Calu3 (cell line): Measurements from ENCODE around the gene RABGAP1L. TPM values are rescaled to one million over a fixed set of nuclear protein-coding genes. Genes with fewer than 3 reads are reported as not detected.

ENCODE experiments used
- BruUV-seq: library from RNA; stranded (reverse); fragments of 400-500 nt; replicated peaks from 2 replicates; lab custom pipeline; 2021; lab: Mats Ljungman, UMichigan
- CTCF ChIA-PET: fragments of 300-600 bp; sonication (Branson Sonifier 250); formaldehyde crosslinking; loops from one replicate; lab custom pipeline; 2022; ENCODE audit warnings: antibody characterized with exemption; lab: Charles Lee
- DNase-seq: peaks from one replicate; pipeline ENCODE4 v3.0.0; 2022
- H3K27ac Mint-ChIP-seq: one replicate; pipeline ENCODE4 v1.8.0; 2022; ENCODE audit warnings: mixed read lengths; ENCODE audit not compliant: unreplicated experiment
- H3K27me3 Mint-ChIP-seq: one replicate; pipeline ENCODE4 v1.8.0; 2022; ENCODE audit warnings: mixed read lengths; ENCODE audit not compliant: unreplicated experiment
- H3K36me3 Mint-ChIP-seq: one replicate; pipeline ENCODE4 v1.8.0; 2022; ENCODE audit warnings: mild to moderate bottlenecking, moderate library complexity, mixed read lengths; ENCODE audit not compliant: insufficient read depth, unreplicated experiment
- H3K4me1 Mint-ChIP-seq: one replicate; pipeline ENCODE4 v1.8.0; 2022; ENCODE audit warnings: mild to moderate bottlenecking, low read depth, mixed read lengths; ENCODE audit not compliant: unreplicated experiment
- H3K4me3 Mint-ChIP-seq: one replicate; pipeline ENCODE4 v1.8.0; 2022; ENCODE audit warnings: mild to moderate bottlenecking, low read depth, moderate library complexity, mixed read lengths; ENCODE audit not compliant: unreplicated experiment
- H3K9me3 Mint-ChIP-seq: one replicate; pipeline ENCODE4 v1.8.0; 2022; ENCODE audit warnings: low read depth, mixed read lengths; ENCODE audit not compliant: unreplicated experiment
- CTCF ChIP-seq: fragments of 200-600 bp; IDR thresholded peaks from one replicate; pipeline ENCODE4 v1.8.0; 2022; ENCODE audit warnings: antibody characterized with exemption; ENCODE audit not compliant: unreplicated experiment
- intact Hi-C: fragments of 100-400 bp; cut with micrococcal nuclease; formaldehyde crosslinking; loops from one replicate; pipeline ENCODE4 v1.10.0; 2022; ENCODE audit not compliant: unreplicated experiment
- total RNA-seq: library from RNA; stranded (reverse); gene quantifications from 2 replicates; pipeline ENCODE4 v1.2.3, GENCODE V29; 2022

The RABGAP1L gene
- total RNA-seq, 1 experiment from 2014 or later: 135 TPM

GRCh38 chr1:174415506-174415905 is 256.2 kb downstream of the RABGAP1L start:
- CTCF ChIA-PET: interaction anchor here (0.6 kb wide), 1 partner anchor 389 kb away, joined by 3 read pairs; no protein-coding TSS in a partner anchor
- no peaks in the 10 kb centered on the region for H3K36me3 Mint-ChIP-seq
- no peak for DNase-seq
- no peaks in the 10 kb centered on the region for H3K9me3 Mint-ChIP-seq
- H3K27ac Mint-ChIP-seq: no peak overlapping the region
- H3K4me1 Mint-ChIP-seq: no peaks in the 10 kb centered on the region
- no TSS peak for BruUV-seq
- H3K4me3 Mint-ChIP-seq: no peak overlapping the region
- H3K27me3 Mint-ChIP-seq: no peaks in the 10 kb centered on the region
- TF ChIP-seq CTCF: no peak
- intact Hi-C loops: no loop called here

- H3K36me3 Mint-ChIP-seq: no peaks in the 10 kb centered on the region
- no peaks in the 10 kb centered on the region for H3K27me3 Mint-ChIP-seq
- no peak for DNase-seq
- no peaks in the 10 kb centered on the region for H3K4me1 Mint-ChIP-seq
- no peak overlapping the region for H3K4me3 Mint-ChIP-seq
- intact Hi-C loops: no loop called here
- no peak overlapping the region for H3K27ac Mint-ChIP-seq
- BruUV-seq: no TSS peak
- no peaks in the 10 kb centered on the region for H3K9me3 Mint-ChIP-seq
- no peak for TF ChIP-seq CTCF
- CTCF ChIA-PET: no interaction called here
These were observed 258.6 kb downstream of the RABGAP1L start for GRCh38 chr1:174417921-174418320.

GRCh38 chr1:174425121-174425520 is 265.8 kb downstream of the RABGAP1L start:
- no peaks in the 10 kb centered on the region for H3K27me3 Mint-ChIP-seq
- no peak overlapping the region for H3K4me3 Mint-ChIP-seq
- no peak for TF ChIP-seq CTCF
- BruUV-seq: no TSS peak
- intact Hi-C loops: no loop called here
- H3K36me3 Mint-ChIP-seq: no peaks in the 10 kb centered on the region
- H3K4me1 Mint-ChIP-seq: no peaks in the 10 kb centered on the region
- CTCF ChIA-PET: no interaction called here
- DNase-seq: no peak
- no peaks in the 10 kb centered on the region for H3K9me3 Mint-ChIP-seq
- H3K27ac Mint-ChIP-seq: no peak overlapping the region

- CTCF ChIA-PET: no interaction called here
- Mint-ChIP-seq H3K36me3 (no peaks in the 10 kb centered on the region), H3K9me3 (no peaks in the 10 kb centered on the region), H3K4me1 (no peaks in the 10 kb centered on the region), H3K27me3 (no peaks in the 10 kb centered on the region), H3K4me3 (no peak overlapping the region), H3K27ac (no peak overlapping the region)
- no peak for DNase-seq
- BruUV-seq: no TSS peak
- intact Hi-C loops: no loop called here
- no peak for TF ChIP-seq CTCF
These were observed 266.8 kb downstream of the RABGAP1L start for GRCh38 chr1:174426153-174426552.
